Measurements from ENCODE around the gene TEDDM1. TPM values are rescaled to one million over a fixed set of nuclear protein-coding genes. Genes with fewer than 3 reads are reported as not detected.

TEDDM1 gene
- total and polyA plus RNA-seq, 2 experiments from 2014 or later, result not detected

- no peak for TF ChIP-seq JUNB (IDR thresholded peaks at IDR 0.05; ENCODE audit: unreplicated experiment)
- TF ChIP-seq NANOG (IDR thresholded peaks at IDR 0.05; ENCODE audit: borderline replicate concordance), result no peak
- TF ChIP-seq ZNF462 (CRISPR knock-in tag; IDR thresholded peaks at IDR 0.05), result no peak
- no peak for TF ChIP-seq REST (IDR thresholded peaks at IDR 0.05; ENCODE audit: unreplicated experiment)
- no peak for TF ChIP-seq CTCF (conservative IDR thresholded peaks at IDR 0.05; ENCODE audit: low read depth in 2 of 2)
- TF ChIP-seq POLR2AphosphoS5 (IDR thresholded peaks at IDR 0.05; ENCODE audit: low read depth), result no peak
- no peak for TF ChIP-seq EZH2phosphoT487 (IDR thresholded peaks at IDR 0.05; ENCODE audit: unreplicated experiment)
- H3K36me3 ChIP-seq (ENCODE audit: insufficient read depth), result peaks cover 75% of the 10 kb centered on the region
- peaks cover 8% of the 10 kb centered on the region for H3K27me3 Mint-ChIP-seq (ENCODE audit: insufficient read depth, low read depth, poor library complexity)
- H3K27ac Mint-ChIP-seq, result no peak overlapping the region
- H3F3A ChIP-seq (replicated peaks; ENCODE audit: low read depth), result peaks cover 42% of the 10 kb centered on the region
- H3K9me2 ChIP-seq (ENCODE audit: insufficient read depth), result no peaks in the 10 kb centered on the region
- H4K20me1 ChIP-seq (replicated peaks; ENCODE audit: insufficient read depth), result peaks cover 69% of the 10 kb centered on the region
- H3K27ac ChIP-seq (ENCODE audit: low read depth), result no peak overlapping the region
- H3K4me2 ChIP-seq, result no peak overlapping the region
- no peaks in the 10 kb centered on the region for H3K27me3 ChIP-seq (ENCODE audit: insufficient read depth)
- no peak for ATAC-seq
- no peaks in the 10 kb centered on the region for H3K9me3 Mint-ChIP-seq
- H3K4me1 ChIP-seq (ENCODE audit: insufficient read depth), result peaks cover 12% of the 10 kb centered on the region; the same call in 1 of the 2 replicates
- no peak overlapping the region for H2AFZ ChIP-seq
- peaks cover 10% of the 10 kb centered on the region; the same call in 2 of the 3 replicates for H3K4me1 Mint-ChIP-seq
- H3K36me3 Mint-ChIP-seq (ENCODE audit: low read depth), result peaks cover 81% of the 10 kb centered on the region
- peaks cover 45% of the 10 kb centered on the region for H3K79me2 ChIP-seq (replicated peaks; ENCODE audit: insufficient read depth)
- no peak overlapping the region for H3K4me3 ChIP-seq
- H3K4me3 Mint-ChIP-seq, result no peak overlapping the region
- no peak for DNase-seq (ENCODE audit: low spot score)
Measured at GRCh38 chr1:182384387-182384960, 16.0 kb downstream of the TEDDM1 start.

All from GM23338 (cell line).